HL-60 (cell line): ENCODE data around the gene SCG3.

Source experiments
- DNase-seq, 2 experiments: peaks; one replicate each; pipeline ENCODE4 v3.0.0-alpha.2; 2010 to 2020; ENCODE audit warnings: low read depth in 1 of 2, low spot score in 1 of 2
- H3K27ac ChIP-seq: fragments of 250-450 bp; sonication (Bioruptor Pico); replicated peaks from 2 replicates; pipeline ENCODE4 v1.5.1; 2020; ENCODE audit warnings: mild to moderate bottlenecking, moderate library complexity
- H3K27me3 ChIP-seq: fragments of 250-450 bp; sonication (Bioruptor Pico); 2 replicates; pipeline ENCODE4 v1.5.1; 2021; ENCODE audit warnings: mild to moderate bottlenecking, moderate library complexity; ENCODE audit not compliant: insufficient read depth, poor library complexity, severe bottlenecking
- H3K4me3 ChIP-seq: replicated peaks from 2 replicates; pipeline ENCODE4 v1.5.1; 2011; ENCODE audit warnings: mild to moderate bottlenecking, control low read depth, low read length; ENCODE audit not compliant: insufficient read depth
- GABPA ChIP-seq: IDR thresholded peaks from 2 replicates; pipeline ENCODE4 v1.6.1; 2012; ENCODE audit warnings: low read depth
- POLR2AphosphoS5 ChIP-seq: IDR thresholded peaks from 2 replicates; pipeline ENCODE4 v1.6.1; 2012; ENCODE audit warnings: low read depth
- SPI1 ChIP-seq: IDR thresholded peaks from 2 replicates; pipeline ENCODE4 v1.6.1; 2012; ENCODE audit warnings: low read depth, mild to moderate bottlenecking, borderline replicate concordance
- TF ChIP-seq, protein P1 (sequence below): IDR thresholded peaks from 2 replicates; pipeline ENCODE4 v1.6.1; 2012; ENCODE audit warnings: low read depth; ENCODE audit not compliant: insufficient replicate concordance
- TF ChIP-seq, protein P2 (sequence below): IDR thresholded peaks from one replicate; pipeline ENCODE4 v1.5.1; 2011; ENCODE audit warnings: low read length, control low read depth, inconsistent platforms; ENCODE audit not compliant: insufficient read depth

Gene SCG3

DNA sequence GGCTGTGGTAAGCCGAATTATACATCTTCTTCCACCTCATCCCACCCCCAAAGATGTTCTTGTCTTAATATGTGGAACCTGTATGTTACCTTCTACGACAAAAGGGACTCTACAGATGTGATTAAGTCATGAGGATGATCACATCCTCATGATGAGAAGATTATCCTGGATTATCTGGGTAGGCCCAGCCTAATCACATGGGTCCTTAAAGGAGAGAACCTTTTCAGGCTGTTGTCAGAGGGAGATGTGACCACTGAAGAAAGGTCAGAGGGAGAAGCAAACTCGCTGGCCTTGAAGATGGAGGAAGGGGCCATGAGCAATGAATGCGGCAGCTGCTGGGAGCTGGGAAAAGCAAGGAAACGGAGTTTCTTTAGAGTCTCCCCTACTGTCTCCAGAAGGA, 12.9 kb upstream of the SCG3 start:
- no peak for TF ChIP-seq POLR2AphosphoS5
- no peak for TF ChIP-seq SPI1
- TF ChIP-seq, protein P1, sequence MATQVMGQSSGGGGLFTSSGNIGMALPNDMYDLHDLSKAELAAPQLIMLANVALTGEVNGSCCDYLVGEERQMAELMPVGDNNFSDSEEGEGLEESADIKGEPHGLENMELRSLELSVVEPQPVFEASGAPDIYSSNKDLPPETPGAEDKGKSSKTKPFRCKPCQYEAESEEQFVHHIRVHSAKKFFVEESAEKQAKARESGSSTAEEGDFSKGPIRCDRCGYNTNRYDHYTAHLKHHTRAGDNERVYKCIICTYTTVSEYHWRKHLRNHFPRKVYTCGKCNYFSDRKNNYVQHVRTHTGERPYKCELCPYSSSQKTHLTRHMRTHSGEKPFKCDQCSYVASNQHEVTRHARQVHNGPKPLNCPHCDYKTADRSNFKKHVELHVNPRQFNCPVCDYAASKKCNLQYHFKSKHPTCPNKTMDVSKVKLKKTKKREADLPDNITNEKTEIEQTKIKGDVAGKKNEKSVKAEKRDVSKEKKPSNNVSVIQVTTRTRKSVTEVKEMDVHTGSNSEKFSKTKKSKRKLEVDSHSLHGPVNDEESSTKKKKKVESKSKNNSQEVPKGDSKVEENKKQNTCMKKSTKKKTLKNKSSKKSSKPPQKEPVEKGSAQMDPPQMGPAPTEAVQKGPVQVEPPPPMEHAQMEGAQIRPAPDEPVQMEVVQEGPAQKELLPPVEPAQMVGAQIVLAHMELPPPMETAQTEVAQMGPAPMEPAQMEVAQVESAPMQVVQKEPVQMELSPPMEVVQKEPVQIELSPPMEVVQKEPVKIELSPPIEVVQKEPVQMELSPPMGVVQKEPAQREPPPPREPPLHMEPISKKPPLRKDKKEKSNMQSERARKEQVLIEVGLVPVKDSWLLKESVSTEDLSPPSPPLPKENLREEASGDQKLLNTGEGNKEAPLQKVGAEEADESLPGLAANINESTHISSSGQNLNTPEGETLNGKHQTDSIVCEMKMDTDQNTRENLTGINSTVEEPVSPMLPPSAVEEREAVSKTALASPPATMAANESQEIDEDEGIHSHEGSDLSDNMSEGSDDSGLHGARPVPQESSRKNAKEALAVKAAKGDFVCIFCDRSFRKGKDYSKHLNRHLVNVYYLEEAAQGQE: no peak
- TF ChIP-seq, protein P2, sequence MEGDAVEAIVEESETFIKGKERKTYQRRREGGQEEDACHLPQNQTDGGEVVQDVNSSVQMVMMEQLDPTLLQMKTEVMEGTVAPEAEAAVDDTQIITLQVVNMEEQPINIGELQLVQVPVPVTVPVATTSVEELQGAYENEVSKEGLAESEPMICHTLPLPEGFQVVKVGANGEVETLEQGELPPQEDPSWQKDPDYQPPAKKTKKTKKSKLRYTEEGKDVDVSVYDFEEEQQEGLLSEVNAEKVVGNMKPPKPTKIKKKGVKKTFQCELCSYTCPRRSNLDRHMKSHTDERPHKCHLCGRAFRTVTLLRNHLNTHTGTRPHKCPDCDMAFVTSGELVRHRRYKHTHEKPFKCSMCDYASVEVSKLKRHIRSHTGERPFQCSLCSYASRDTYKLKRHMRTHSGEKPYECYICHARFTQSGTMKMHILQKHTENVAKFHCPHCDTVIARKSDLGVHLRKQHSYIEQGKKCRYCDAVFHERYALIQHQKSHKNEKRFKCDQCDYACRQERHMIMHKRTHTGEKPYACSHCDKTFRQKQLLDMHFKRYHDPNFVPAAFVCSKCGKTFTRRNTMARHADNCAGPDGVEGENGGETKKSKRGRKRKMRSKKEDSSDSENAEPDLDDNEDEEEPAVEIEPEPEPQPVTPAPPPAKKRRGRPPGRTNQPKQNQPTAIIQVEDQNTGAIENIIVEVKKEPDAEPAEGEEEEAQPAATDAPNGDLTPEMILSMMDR: no peak
- no peak for TF ChIP-seq GABPA
- Histone ChIP-seq H3K4me3 (no peak overlapping the region), H3K27ac (no peak overlapping the region), H3K27me3 (no peaks in the 10 kb centered on the region)
- DNase-seq: no peak

DNA sequence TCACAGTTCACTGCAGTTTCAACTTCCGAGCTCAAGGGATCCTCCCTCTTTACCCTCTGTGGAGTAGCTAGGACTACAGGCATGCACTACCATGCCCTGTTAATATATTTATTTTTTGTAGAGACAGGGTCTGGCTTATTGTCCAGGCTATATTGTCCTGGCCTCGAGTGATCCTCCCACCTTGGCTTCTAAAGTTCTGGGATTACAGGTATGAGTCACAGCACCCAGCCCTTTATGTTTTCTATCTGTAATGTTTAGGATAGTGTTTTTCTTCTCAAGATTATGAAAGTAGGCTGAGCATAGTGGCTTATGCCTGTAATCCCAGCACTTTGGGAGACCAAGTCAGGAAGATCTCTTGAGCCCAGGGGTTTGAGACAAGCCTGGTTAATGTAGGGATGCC, 11.9 kb upstream of the SCG3 start:
- DNase-seq: no peak
- no peak for TF ChIP-seq POLR2AphosphoS5
- TF ChIP-seq, protein P2: no peak
- no peak for TF ChIP-seq GABPA
- TF ChIP-seq, protein P1: no peak
- TF ChIP-seq SPI1: no peak
- Histone ChIP-seq H3K27ac (no peak overlapping the region), H3K27me3 (no peaks in the 10 kb centered on the region), H3K4me3 (no peak overlapping the region)

DNA sequence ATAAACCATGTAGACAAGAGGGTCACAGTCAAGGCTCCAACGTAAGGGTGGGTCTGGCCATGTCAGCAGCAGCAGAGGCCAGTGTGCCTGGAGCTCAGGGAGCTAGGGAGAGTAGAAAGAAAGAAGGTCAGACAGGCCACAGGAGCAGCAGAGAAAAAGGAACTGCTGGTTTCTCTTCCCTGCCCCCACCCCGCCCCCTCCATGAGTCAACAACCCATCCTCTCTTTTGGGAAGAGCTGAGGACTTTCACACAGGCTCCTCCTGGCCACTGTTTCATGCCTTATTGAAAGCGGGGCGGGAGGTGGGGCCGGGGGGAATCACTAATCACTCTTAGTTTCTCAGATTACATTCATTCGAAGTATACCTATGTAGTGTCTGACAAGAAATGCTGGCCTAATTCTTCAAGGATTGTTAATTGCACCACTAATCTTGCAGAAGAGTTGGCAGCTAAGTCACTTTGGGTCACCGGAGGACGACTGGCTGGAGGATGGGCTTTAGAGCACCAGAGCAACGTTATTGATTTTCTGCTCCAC, 9.1 kb upstream of the SCG3 start:
- no peak overlapping the region for H3K4me3 ChIP-seq
- TF ChIP-seq SPI1 (peak; percentile 84), GABPA (no peak)
- peak; percentile 26 to 36 for DNase-seq
- H3K27me3 ChIP-seq: no peaks in the 10 kb centered on the region
- no peak overlapping the region for H3K27ac ChIP-seq

DNA sequence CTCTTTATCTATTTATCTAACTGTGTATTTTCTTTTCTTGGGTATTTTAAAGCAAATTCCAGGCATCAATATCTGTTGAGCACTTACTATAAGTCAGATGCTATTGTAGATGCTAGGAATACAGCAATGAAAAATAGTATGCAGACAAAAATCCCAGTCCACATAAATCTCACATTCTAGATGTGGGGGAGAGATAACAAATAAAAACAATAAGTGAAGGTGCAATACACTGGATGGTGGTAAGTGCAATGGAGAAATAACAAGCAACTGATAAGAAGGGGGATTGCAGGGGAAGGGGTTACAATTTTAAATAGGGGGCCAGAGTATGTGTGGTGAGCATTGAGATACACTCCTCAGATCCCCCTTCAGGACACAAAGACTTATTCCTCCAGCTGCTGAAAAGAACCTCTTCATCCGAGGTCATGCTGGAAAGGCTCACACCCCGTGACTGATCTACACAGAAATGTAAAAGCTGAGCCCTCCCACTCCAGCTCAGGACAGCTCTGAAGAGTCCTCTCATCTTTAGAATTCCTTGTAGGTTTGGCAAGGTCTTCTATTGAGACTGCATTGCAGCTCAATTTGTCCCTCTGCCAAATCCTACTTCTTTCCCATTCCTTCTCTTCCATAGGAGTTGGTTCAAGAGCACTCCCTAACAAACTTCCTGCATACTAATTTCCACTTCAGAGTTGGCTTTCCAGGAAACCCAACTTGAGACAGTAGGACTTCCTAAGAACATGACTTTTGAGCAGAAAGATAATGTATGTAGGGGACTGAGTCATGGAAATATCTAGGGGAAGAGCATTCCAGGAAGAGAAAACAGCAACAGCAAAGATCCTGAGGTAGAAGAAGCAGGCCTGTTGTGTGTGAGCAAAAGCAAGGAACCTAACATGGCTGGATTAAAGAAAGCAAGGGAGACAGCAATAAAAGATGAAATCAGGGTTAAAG, 8.1 kb upstream of the SCG3 start:
- no peak overlapping the region for H3K27ac ChIP-seq
- H3K27me3 ChIP-seq: no peaks in the 10 kb centered on the region
- no peak for DNase-seq
- TF ChIP-seq GABPA: no peak
- TF ChIP-seq, protein P2: no peak
- TF ChIP-seq POLR2AphosphoS5: no peak
- TF ChIP-seq SPI1: no peak
- H3K4me3 ChIP-seq: no peak overlapping the region
